Activated CD8-positive, alpha-beta memory T cell treated with anti-CD3 and anti-CD28 coated beads, Interleukin-2, amount 50 U/mL, for 1 hour (primary cell): ENCODE results near the gene CELSR1.
"Not testable (repeated sequence)": the region's sequence is repeated elsewhere in the genome, so short reads cannot be mapped to it uniquely, and the experiment has no call there.

Experiments used
- DNase-seq: peaks from one replicate; pipeline ENCODE4 v3.0.0-alpha.2; 2020; ENCODE audit errors: extremely low read depth

The CELSR1 gene

DNA sequence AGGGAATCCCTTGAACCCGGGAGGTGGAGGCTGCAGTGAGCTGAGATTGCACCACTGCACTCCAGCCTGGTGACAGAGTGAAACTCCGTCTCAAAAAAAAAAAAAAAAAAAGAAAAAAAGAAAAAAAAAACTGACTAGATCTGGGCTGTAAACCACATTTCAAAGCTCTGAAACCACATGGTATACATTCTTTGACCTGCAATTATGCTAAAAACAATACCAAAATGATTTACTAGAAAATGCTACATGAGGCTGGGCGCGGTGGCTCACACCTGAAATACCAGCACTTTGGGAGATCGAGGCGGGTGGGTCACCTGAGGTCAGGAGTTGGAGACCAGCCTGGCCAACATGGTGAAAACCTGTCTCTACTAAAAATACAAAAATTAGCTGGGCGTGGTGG lies 133.5 kb downstream of the CELSR1 start:
- DNase-seq = not testable (repeated sequence)

DNA sequence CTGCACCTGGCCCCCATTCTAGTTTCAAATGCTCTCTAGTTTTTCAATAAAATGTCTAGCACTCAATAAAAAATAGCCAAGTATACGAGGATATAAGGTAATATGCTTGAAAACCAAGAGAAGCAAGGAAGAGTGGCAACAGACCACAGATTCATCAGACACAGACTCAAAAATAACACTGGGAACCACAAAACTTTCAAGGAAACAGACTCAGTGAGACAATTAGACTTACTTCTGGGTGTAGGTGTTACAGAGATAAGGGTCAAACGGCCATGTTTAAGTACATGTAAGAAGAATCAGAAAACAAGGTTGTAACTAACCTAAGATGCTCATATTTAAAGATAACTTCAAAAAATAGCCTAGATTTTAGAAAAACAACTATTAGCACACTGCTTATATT lies 134.9 kb downstream of the CELSR1 start:
- DNase-seq = no peak

DNA sequence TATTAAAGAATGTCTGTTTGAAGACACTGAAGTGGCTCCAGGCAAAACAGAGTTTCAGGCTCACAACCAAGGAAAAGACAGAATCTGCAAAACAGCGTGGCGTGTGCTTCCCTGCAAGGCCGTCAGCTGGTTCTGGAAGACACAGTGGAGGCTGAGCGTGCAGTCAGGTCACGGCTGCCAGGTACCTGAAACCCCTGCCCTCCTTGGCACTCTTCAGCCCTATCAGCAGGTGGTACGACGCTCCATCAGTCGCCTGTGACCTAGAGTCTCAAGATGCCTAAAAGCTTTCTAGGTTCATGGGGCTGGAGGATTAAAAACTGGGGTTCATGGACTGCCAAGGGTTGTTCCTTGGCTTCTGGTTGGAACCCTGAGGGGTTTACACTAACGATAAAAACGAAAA lies 136.1 kb downstream of the CELSR1 start:
- no peak for DNase-seq

DNA sequence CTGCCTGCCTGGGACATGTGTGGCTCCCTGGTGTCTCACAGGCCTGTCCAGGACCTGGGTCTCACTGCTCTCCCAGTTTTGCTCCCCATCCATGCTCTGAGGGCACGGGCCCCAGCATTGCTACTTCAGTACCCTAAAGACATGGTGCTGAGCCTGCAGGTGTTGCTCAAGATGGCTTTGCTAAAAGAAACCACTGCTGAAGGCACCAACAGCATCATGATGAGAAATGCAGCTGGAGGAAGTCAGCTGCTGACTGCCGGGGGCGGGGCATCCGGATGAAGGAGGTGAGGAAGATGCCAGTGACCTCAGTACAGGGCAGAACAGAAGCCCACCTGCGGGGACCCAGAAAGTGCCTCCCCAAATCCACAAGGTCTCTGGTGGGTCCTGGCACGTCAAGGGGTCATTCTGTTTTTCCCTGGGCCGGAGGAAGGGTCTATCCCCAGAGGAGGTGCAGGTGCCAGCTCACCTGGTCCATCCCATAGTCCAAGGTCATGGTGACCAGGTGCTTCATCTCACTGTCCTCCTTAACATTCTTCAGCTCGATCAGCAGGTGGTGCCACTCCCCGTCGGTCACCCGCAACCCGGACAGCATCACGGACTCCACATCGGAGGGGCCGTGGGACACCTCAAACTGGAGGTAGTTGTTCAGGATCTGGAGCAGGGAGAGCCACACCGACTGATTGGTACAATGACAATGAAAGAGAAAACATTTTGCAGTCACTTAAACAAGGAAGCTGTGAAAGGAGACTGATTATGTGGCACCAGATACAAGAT lies 138.0 kb downstream of the CELSR1 start:
- DNase-seq = no peak

DNA sequence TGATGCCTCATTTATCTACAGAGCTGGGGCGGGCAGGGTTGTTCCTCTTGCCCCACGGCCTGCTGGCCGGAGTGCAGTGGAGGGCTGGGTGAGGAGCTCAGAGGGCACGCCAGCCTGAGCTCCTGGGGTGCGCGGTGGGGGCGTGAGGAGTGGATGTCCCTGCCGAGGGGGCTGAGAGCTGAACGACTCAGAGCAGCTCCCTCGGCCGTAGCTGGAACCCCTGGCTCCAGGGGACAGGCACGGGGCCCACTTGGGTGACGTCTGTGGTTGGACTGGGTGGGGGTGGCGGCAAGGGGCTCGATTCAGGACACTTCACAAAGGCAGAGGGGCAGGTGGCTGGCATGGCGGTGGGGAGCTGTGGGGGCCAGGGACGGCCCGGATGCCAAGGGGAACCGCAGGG lies 139.5 kb downstream of the CELSR1 start:
- DNase-seq = no peak

DNA sequence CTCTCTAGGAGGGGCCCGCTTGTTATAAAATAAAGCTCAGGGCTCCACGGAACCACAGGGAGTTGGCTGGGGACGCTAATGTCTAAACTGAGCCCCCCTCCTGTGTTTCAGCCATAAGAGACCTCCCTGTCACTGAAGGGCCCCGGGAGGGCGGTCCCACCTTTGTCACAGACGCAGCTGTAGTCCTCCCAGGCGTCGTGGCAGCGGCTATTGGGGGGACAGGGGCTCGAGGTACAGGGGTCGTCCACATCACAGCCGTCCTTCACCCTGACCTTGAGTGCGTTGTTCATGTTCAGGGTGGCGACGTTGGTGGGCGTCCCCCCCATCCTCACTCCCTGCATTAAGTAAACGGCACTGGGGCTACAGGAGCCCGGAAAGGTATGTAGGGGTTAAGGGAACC lies 139.9 kb downstream of the CELSR1 start:
- no peak for DNase-seq

DNA sequence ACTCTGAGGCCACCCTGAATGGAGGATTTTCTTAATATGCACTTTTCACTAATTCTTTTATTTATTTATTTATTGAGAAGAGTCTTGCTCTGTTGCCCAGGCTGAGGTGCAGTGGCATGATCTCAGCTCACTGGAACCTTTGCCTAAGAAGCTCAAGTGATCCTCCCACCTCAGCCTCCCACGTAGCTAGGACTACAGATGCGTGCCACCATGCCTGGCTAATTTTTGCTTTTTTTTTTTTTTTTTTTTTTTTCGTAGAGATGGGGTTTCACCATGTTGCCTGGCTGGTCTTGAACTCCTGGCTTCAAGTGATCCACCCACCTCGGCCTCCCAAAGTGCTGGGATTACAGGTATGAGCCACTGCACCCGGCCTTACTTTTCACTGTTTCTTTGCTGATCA lies 140.4 kb downstream of the CELSR1 start:
- DNase-seq = not testable (repeated sequence)

DNA sequence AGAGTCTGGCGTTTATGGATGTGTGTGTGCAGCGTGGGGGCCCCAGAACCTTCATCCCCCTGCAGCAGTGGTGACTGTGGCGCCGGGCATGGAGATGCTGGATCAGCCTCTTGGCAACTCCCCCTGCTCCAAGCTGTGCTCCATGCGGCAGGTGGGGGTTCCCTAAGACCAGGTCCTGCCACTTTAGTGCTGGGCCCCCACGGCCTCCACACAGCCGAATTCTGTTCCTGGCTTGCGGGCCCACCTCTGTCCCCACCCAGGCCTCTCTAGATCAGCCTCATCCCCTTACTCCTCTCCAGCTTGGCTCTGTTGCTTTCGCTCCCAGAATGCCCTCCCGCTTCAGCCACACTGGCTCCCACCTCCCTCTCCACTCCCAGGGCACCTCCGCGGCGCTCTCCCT lies 142.3 kb downstream of the CELSR1 start:
- no peak for DNase-seq

DNA sequence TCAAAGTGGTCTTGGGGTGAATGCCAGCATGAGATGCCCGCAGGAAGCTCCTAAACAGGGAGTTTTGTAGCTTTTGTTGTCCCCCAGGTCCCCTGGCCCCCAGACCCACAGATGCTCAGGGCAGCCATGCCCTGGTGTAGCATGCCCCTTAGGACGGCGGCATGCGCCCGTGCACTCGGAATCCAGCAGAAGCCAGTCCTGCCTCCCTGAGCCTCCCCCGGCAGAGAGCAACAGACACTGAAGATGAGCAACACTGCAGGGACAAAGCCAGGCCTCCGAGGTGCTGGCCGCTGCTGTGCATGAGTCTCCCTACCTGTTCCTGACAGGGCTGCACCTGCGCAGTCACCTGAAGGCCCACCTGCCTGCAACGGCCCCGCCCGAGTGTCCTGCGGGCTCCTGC lies 142.8 kb downstream of the CELSR1 start:
- no peak for DNase-seq

DNA sequence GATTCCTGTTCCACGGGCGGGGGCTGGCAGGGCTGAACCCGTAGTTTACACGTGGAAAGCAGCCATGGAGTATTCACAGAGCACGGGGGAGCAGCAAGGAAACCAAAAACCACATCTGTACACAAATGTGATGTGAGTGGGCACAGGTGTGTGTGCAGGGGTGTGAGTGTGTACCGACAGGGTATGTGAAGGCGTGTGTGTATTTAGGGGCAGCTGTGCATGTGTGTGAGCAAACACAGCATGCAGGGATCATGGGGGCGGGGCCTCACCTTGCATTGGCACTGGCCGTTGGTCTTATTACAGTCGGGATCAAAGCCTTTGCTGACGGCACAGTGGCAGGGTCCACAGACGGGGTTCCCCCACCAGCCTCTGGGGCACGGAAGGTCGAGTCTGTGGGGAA lies 143.5 kb downstream of the CELSR1 start:
- DNase-seq = no peak

DNA sequence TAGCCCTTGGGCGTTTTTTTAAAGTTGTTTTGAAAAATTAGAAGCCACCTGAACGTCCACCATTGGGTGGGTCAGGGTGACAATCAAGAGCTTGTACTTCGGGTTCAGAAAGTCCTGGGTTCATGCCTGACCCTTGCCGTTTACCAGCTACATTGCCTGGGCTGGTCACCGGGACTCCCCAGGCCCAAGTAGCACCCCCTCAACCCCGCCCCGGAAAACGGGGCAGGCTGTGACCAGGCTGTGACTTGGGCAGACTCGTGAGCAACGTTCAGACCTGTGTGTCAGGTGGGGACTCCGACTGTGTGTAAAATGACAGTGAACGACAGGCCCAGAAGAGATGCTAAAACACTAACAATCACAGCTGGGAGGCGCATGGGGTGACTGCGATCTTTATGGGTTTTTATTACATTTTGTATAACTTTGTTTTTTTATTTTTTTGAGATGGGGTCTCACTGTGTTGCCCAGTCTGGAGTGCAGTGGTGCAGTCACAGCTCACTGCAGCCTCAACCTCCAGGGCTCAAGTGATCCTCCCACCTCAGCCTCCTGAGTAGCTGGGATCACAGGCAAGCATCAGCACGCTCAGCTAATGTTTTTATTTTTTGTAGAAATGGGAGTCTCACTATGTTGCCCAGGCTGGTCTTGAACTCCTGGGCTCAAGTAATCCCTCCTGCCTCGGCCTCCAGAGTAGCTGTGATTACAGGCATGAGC lies 145.1 kb downstream of the CELSR1 start:
- DNase-seq = no peak

DNA sequence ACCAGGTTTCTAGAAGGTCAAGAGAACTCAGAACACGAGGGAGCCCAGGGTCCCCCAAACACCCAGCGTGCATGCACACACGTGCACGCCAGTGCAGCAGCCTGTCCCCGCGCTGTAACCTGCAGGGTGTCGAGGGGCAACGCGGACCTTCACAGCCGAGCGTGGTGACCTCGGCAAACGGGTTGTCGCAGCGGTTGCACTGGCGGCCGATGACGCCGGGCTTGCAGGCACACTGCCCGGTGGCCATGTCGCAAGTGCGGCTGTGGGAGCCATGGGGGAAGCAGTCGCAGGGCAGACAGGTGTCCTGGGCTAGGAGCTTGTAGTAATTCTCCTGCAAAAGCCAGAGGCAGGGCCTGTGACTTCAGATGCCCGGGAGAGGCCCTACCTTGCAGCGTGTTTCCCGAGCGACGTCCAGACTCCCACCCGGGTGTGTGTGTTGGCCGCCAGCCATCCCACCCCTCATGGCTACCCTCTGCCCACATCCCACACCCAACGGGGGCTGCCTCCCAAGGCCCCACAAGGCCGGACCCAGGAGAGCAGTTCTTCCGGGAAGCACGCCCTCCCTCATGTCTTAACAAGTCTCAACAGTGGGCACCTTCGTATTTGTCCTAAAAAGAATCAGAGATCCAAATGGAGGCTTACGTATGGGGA lies 145.8 kb downstream of the CELSR1 start:
- DNase-seq = no peak

DNA sequence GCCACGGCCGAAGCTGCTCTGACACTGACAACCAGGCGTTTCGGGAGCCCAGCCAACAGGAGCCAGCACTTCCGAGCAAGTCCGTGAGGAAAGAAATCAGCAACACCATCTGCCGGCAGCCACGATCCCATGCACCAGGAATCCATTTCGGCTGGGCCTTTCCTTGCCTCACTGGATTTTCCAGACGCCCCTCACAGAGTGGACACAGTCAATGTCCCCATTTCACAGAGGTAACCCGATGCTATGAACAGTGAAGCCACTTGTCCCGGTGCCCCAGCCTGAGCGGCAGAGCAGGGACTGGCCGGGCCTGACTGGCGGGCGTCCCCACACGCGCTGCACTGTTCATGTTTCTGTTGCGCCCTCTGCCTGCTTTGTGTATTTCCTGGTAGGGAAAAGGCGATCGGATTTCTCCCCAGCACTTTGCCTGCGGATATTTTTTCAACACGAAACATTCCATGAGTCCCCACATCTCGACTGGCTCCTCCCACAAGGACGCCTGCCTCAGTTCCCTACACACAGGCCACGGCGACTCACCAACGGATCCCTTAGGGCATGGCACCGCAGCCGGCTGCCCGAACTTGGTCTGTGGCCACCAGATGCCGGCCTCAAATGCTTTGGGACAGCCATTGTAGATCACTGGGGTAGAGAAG lies 146.6 kb downstream of the CELSR1 start:
- no peak for DNase-seq

DNA sequence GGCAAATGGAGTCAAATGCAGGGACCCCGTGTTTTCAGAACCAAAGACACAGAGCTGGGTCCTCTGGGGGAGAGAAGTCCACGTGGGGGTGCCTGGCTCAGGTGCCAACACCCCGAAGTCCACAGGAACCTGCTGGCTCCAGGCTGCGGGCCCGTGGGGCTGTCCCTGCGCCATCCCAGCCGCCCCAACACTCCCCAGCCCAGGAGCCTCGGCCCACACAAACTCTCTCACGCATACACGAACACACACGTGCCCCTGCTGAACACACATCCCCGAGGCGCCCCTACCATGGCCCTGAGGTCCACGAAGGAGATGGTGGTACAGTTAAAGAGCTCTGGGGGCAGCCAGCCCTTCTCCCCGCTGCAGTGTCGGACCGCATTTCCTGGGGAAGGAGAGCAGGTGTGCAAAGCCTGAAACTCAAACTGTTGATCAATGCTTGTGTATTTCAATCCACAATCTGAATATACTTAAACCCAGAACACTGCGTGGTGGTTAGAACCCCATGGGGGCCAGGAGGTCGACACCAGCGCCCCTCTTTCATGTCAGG lies 147.2 kb downstream of the CELSR1 start:
- no peak for DNase-seq

DNA sequence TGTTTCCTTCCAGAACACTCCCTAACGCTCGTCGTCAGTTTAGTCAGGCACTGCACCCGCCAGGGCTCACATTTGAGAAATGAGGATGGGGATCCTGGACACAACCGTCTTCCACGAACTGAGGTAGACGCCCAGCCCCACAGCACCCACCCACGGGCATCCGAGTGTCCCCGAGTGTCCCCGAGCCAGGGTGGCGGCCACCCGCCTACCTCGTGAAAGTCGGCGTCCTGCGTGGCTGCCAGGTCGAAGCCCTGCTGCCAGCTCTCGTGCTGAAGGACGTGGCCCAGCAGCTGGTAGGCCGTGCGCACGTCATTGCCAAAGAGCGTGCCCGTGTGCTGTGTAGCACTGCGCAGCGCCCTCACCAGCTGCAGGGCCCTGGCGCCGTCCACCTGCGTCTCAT lies 148.3 kb downstream of the CELSR1 start:
- no peak for DNase-seq

DNA sequence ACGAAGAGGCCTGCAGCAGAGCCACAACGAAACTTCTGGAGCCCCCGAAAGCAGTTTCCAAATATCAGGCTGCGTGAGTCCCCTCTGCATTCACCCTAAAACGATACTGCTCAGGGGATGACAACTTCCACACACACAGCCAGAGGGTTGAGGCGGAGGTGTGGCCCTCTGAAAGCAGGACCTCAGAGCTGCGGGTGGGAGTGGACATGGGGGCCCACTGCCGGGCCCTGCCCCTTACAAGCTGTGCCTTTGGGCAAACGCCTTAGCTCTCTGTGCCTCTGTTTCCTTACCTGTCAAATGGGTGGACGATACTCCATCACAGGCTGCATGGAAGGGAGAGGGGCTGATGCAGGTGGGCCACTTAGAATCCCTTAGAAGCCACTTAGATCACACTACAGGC lies 148.8 kb downstream of the CELSR1 start:
- DNase-seq = no peak

DNA sequence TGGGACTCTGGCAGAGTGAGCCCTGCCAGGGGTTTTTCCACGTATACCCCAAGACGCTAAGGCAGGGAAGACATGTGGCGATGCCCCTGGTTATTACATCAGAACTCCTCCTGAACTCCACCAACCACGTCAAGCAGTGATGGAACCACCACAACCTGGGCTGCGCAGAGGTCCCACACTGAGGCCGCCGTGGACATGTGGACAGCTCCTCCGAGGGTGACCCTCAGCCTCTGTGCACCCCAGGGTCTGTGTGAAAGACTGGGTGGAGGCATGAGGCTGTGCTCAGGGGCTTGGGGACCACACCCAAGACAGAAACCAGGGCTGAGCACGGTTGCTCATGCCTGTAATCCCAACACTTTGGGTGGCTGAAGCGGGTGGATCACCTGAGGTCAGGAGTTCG lies 149.7 kb downstream of the CELSR1 start:
- DNase-seq = no peak

DNA sequence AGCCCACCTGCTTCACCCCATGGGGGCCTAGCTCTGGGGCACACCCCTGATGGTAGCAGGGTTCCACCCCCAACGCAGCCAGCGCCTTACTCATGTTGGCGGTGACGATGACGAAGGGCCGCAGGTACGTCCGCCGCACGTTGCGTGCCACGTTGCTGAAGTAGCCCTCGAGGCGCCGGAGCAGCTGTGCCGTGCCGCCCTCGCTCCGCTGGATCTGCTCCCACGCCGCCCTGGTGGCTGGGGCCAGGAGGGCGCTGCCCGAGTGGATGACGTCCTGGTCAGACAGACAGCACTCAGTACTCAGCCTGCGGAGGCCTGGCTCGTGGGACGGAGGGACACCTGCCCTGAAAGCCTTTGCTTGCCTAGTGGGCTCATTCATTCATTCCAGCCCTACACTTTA lies 151.1 kb downstream of the CELSR1 start:
- no peak for DNase-seq

DNA sequence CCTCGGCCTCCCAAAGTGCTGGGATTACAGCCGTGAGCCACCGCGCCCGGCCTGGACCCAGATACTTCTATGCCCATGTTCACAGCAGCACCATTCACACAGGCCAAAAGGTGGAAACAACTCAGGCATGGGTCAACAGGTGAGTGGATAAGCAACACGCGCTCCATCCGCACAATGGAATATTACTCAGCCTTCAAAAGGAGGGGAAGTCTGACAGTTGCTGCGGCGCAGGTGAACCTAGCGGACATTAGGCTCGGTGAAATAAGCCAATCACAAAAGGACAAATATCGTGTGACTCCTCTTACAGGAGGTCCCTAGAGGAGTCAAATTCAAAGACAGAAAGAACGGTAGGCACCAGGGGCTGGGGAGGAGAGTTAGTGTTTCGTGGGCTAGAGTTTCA lies 154.9 kb downstream of the CELSR1 start:
- no peak for DNase-seq

DNA sequence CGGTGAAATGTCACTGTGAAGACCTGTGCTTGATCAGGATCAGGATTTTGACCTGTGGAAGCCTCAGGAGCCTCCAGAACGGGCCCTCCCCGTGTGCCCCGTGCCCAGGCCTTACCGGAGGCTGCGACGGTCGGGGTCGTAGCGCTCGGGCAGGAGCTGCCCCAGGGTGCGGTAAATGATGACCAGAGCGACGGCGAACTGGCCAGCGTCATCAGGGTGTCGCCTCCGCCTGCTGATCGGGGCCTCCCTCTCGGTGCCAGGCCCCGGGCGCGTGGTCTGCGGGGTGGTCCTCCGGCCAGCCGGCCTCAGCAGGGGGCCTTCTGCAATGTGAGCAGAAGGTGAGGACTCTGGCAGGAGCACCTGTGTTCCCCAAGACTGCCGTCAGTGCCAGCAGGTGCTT lies 155.7 kb downstream of the CELSR1 start:
- DNase-seq = no peak

DNA sequence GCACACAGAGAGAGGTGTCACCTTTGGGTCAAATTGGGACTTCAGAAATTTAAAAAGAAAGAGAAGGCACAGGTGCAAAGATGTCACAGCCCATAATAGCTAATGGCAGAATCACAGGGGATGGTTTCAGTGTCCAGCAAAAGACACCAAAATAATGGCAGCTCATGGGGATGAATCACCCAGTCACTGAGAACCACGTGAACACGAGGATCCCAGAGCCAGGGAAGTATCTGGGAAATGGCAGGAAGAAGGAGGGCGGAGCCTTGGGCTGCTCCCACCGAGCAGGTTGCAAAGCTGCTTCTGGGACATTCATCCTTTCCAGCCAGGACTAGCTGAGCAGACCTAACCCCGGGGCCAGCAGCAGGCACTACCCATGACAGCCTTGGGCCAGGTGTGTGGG lies 156.3 kb downstream of the CELSR1 start:
- DNase-seq = no peak

DNA sequence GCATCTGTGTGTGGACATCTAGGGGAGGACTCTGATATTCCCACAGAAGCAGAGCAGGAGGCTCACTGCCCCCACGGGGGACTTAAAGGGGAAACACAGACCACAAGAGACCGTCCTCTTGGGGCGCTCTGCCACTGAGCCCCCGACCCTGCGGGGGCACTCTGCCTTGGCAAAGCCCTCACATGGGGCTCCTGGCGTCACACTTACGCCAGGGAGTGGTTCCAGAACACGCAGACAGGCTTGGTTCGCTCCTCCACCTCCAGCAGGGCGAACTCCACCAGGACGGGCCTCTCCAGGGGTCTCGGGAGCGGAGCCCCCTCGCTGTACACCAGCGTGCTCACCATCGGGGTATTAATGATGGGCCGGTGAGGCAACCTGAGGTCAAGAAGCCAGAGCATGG lies 156.8 kb downstream of the CELSR1 start:
- no peak for DNase-seq
